Measurements from ENCODE around the gene C19orf12. TPM values are rescaled to one million over a fixed set of nuclear protein-coding genes. Genes with fewer than 3 reads are reported as not detected.
A peak's percentile ranks its signal among the peaks of the same experiment; 100 is the strongest.

Gene C19orf12
- polyA plus RNA-seq (ENCODE audit: insufficient read length in 12 of 12), result 10 to 100 TPM in 11 of 12 donors, not detected in 1; 18.0 to 40.5 (median 23.7) TPM
- long read RNA-seq, donor 1, partial matches to known transcripts, result 0 of 8 reads
- long read RNA-seq, donor 1, other reads (novel, unspliced or antisense), result 0 of 8 reads
- long read RNA-seq, donor 2, transcript C19orf12-201 (3 exons, 2,464 nt), result major isoform, 6 of 11 reads
- long read RNA-seq, donor 2, partial matches to known transcripts, result 0 of 11 reads
- long read RNA-seq, donor 2, other reads (novel, unspliced or antisense), result 0 of 11 reads
- long read RNA-seq, donor 3, partial matches to known transcripts, result 0 of 1 reads
- long read RNA-seq, donor 3, other reads (novel, unspliced or antisense), result 0 of 1 reads
- long read RNA-seq, donor 4, partial matches to known transcripts, result 0 of 3 reads
- long read RNA-seq, donor 4, other reads (novel, unspliced or antisense), result 0 of 3 reads
- long read RNA-seq, donor 5, full-length matches to known transcripts, result 12 of 12 reads
- long read RNA-seq, donor 5, partial matches to known transcripts, result 0 of 12 reads
- long read RNA-seq, donor 5, other reads (novel, unspliced or antisense), result 0 of 12 reads
- long read RNA-seq, donor 6, partial matches to known transcripts, result 0 of 5 reads
- long read RNA-seq, donor 6, other reads (novel, unspliced or antisense), result 0 of 5 reads
- long read RNA-seq, donor 7, partial matches to known transcripts, result 5 of 9 reads
- long read RNA-seq, donor 7, other reads (novel, unspliced or antisense), result 0 of 9 reads
- long read RNA-seq, donor 8, transcript C19orf12-201 (3 exons, 2,464 nt), result major isoform, 7 of 11 reads
- long read RNA-seq, donor 8, partial matches to known transcripts, result 0 of 11 reads
- long read RNA-seq, donor 8, other reads (novel, unspliced or antisense), result 0 of 11 reads
- long read RNA-seq, donor 9, transcript C19orf12-201 (3 exons, 2,464 nt), result major isoform, 6 of 6 reads
- long read RNA-seq, donor 9, partial matches to known transcripts, result 0 of 6 reads
- long read RNA-seq, donor 9, other reads (novel, unspliced or antisense), result 0 of 6 reads
- long read RNA-seq, donor 10, transcript C19orf12-201 (3 exons, 2,464 nt), result major isoform, 9 of 12 reads
- long read RNA-seq, donor 10, partial matches to known transcripts, result 0 of 12 reads
- long read RNA-seq, donor 10, other reads (novel, unspliced or antisense), result 0 of 12 reads
- long read RNA-seq, donor 11, transcript C19orf12-201 (3 exons, 2,464 nt), result major isoform, 5 of 19 reads
- long read RNA-seq, donor 11, partial matches to known transcripts, result 12 of 19 reads
- long read RNA-seq, donor 11, other reads (novel, unspliced or antisense), result 0 of 19 reads

DNA sequence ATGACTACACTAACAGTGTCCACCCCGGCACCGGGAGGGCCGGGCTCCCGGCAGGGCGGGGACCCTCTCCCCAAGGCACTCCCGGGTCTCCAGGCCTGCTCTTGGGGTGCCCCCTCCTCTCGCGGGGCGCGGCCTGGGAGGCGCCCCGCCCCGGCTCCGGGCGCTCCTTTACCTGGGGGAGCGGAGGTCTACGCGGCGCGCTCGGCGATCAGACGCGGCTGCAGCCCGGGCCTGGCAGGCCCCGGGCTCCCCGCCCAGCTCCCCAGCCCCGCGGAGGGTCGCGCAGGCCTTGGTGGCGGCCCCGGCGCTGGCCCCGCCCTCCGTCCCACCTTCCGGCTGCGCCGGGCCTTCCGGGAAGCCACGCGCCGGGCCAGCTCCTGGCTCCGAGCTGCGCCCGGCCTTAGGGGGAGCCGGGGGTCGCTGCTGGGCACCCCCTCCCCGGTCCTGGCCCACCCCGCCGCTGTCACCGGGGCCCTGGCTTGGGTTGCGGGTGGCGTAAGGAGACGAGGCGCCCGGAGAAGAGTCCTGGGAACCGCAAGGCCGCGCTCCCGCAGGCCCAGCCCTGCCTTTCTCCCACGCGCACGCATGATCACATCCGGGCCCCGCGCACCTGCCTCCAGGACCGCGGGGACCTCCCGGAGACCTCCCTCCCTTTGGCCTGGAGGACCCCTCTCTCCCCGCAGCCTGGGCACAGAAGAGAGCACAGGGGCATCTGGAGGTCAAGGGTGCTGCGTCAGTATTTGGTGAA lies at the start of gene C19orf12:
Gene C19orf12 (minus strand): TSS at position 309 of the 748 bp plus-strand sequence. CDS start 6,848 bp downstream, outside the sequence.
- DNase-seq, result peak; percentile 59

DNA sequence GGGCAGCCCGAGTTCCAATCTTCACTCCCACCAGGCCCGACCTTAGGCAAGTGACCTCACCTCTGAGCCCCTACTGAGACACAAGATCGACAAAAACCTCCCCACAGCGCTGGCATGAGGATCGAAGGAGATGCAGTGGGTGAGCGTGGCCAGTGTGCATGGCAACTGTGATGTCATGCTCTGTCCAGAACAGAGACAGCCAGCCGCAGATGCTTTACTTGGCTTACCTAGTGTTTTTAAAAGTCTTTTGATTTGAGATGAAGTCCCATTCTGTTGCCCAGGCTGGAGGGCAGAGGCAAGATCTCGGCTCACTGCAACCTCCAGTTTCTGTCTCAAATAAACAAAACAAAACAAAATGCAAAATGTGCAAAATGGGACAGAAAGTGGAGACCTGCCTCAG lies 49.3 kb upstream of the C19orf12 start:
- no peak for DNase-seq

- DNase-seq, result no peak
Measured at GRCh38 chr19:29763196-29763595, 48.1 kb upstream of the C19orf12 start.

- no peak for DNase-seq
Measured at GRCh38 chr19:29761575-29762232, 46.6 kb upstream of the C19orf12 start.

DNA sequence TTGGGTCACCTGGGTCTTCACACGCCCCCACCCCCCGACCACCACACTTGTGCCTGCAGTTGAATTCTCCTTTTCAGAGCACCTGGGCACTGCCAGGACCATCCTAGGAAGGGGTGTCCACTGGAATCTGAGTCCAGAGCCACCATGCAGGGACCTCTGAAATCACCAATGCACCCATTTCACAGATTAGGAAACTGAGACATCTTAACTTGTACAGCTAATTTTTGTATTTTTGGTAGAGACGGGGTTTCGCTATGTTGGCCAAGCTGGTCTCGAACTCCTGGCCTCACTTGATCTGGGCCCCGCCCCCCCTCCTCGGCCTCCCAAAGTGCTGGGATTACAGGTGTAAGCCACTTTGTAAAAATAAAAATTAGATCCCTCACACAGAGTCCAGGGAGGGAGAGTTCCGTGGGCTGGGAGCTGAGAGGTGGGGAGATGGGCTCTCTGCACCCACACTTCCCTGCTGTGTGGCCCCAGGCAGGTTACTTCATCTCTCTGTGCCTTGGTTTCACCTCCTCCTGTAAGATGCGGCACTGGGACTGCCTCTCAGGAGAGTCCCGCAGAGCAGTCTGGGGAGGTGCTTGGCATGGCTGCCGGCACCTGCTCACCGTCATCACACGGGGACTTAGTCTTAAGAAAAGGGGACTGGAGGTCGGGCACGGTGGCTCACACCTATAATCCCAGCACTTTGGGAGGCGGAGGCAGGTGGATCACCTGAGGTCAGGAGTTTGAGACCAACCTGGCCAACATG lies 45.9 kb upstream of the C19orf12 start:
- DNase-seq, result no peak

GRCh38 chr19:29759359-29759758 lies 44.3 kb upstream of the C19orf12 start:
- no peak for DNase-seq

GRCh38 chr19:29758863-29759262 lies 43.8 kb upstream of the C19orf12 start:
- DNase-seq, result no peak

DNA sequence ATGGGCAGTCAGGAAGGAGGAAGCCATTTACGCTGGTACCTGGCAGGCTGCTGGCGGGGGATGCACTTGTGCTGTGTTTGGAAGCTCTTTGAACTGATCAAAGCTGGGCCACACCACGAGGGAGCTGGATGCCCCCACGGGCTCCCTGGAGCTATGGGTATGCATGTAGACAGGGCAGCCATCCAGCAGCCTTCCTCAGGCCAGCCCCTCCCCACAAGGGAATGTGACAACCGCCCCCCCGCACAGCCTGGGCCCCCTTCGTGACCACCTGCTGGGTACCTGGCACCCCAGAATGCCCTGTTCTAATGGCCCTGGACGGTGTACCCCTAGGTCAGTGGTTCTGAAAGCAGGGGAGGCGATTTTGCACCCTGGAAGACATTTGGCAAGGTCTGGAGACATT lies 42.5 kb upstream of the C19orf12 start:
- no peak for DNase-seq

- no peak for DNase-seq
Measured at GRCh38 chr19:29753934-29754305, 38.9 kb upstream of the C19orf12 start.

DNA sequence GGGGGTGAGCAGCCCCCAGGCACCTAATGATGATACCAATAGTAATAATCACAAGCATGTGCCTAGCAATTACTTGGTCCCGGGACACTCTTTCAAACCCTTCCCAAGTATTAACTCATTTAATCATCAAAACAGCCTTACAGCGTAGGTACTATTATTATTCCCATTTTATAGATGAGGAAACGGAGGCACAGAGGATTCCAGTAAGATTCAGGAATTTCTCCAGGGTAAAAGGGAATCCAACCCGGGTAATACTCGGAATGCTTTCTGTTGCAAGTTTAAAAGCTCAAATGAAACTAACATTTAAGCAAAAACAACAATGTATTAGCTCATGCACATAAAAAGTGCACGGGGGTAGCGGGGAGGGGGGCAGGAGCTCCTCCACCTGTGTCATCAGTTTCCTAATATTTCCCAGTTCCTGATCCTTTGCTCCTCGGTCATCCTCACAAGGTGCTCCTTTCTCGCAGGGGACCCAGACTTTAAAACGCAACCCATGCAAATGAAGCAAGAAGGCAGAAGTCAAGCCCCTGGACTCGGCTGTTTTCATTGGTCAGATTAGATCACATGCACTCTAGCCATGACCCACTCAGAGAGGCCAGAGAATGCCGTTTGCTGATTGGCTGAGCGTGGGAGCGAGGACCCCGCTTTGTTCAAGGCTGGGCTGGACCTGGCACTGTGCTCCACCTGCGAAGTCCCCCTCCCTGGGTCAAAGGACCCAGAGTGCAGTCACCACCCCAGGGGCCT lies 38.3 kb upstream of the C19orf12 start:
- DNase-seq, result no peak

DNA sequence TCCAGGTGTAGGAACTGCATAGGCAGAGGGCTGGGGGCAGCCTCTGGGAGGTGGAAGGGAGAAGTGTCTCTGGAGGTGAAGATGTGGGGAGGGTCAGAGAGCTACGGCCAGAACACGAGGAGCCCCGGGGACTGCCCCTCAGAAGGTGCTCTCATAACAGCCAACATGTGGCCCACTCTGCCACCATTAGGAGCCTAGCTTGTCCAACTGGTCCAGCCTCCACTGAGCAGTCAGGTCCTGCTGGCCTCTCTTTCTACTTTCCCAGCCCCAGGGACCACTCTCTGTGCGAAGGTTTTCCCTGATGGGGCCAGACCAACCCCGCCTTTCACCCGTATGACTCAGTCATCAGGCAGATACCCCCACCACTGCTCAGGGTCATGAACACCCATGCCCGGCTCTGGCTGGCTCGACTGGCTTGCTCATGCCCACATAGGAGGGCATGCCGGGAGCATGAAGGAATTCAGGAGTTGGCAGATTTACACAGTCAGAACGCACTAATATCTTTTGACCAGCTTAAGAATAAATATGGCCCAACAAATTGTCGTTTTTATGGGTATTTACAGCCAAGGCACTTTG lies 37.5 kb upstream of the C19orf12 start:
- DNase-seq, result no peak

DNA sequence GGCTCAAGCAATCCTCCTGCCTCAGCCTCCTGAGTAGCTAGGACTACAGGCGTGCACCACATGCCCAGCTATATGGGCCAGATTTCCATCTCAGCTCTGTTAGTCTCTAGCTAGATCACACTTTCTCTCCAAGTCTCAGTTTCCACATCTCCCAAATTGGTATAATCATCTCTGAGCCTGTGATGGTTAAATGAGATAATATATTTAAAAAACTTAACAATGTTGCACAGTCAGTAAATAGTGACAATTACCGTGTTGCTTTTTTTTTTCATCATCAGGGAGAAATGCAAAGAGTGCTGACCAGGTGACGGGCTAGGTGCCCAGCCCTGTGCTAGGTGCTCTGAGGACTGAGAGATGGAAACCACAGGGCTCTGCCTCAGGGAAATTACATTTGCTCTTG lies 36.9 kb upstream of the C19orf12 start:
- DNase-seq, result no peak

DNA sequence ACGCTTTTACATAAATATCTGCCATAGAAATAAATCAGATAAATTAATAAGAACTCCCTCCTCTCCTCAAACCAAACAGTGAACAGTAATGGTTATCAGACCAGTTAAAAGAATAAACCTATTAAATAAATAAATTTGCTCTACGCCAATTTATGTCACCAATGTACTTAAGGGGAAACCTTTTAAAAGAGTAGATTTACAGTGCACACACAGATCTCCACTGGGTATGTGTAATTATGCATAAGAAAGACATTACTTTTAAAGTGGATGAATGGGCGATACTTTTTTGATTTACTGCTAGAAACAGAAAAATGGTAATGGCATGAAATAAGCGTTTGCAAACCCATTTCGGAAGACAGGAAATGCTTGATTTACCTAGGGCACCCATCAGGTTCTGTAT lies 34.9 kb upstream of the C19orf12 start:
- no peak for DNase-seq

DNA sequence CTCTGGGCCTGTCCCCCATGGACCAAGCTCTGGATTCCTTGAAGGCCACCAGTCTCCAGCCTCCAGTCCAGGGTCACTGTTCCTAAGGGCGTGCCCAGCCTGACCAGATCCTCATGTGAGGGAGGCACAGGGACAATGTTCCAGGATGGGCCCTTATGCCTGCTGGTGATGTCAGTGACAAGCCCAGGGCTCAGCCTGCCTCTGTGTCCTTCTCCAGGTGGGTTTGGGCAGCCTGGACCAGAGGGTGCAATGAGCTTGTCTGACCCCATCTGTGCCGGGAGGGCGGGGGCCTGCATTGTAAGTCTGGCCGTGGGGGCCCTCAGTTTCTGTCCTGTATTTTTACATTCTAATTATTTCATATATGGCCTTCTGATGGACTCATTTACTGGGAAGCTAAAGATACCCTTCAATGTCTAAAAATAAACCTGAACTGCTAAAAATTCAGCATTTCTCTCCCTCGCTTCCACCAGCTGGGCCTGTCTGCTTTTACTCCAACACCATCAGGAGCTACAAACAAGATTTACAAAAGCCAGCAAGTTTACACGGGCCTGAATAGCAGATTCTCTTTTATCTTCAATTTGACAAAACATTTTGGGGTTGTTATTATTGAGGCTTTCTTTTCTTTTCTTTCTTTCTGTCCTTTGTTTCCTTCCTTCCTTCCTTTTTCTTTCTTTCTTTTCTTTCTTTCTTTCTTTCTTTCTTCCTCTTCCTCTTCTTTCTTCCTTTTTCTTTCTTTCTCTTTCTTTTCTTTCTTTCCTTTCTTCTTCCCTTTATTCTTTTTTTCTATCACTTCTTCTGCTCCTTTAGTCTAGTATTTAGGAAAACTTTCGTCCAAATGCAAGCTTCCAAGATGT lies 34.2 kb upstream of the C19orf12 start:
- DNase-seq, result no peak

DNA sequence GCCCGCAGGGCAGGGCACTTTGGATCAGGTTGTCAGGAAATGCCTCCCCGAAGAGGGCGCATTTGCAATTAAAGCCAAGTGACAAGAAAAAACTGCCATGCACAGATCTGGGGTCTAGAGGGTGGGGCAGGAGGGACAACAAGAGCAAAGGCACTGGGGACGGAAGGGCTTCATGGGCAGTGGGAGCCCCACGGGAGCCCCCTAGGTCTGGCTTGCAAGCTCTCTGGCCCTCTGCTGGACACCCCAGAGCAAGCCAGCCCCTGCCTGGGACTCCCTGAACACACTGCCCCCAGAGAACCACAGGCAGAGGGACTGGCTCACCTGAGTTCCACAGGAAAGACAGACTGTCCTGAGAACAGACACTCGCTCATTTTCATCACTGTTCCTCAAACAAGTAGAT lies 30.2 kb upstream of the C19orf12 start:
- no peak for DNase-seq

- DNase-seq, result no peak
Measured at GRCh38 chr19:29743681-29744080, 28.6 kb upstream of the C19orf12 start.

DNA sequence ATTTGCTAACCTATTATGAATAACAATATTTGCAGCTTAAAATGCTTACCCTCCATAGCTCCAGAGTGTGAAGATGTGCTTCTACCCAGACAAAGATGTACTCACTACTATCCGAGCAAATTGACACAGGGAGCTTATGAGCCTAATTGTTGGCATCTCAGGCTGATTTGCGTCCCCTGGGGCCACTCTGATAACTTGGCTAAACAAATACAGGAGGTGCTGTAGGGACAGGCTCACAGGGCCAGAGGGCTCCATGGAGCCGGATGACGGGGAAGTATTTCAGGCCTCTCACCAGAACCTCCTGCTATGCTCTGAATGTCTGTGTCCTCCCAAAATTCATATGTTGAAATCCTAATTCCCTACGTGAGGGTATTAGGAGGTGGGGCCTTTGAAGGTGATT lies 26.7 kb upstream of the C19orf12 start:
- DNase-seq, result no peak

DNA sequence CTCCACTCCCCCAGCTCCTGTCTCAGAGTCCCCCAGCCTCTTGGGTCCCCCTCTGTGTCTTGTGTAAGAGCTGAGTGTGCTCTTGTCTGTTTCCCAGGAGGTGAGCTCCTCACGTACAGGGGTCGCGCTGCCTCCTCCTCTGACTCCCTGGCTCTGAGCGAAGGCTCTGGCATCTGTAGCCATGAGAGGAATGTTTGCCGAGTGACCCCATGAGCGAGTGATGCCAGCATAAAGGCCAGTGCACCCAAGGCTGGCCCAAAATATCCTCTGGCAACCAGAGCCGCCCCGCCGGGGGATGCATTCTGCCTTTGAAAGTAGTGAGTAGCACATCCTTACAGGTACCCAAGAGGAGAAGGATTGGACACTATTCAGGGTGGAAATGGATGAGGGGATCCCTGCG lies 26.2 kb upstream of the C19orf12 start:
- no peak for DNase-seq
